Measurements from ENCODE around the gene TMEM94. TPM values are rescaled to one million over a fixed set of nuclear protein-coding genes. Genes with fewer than 3 reads are reported as not detected.
"Not testable (repeated sequence)": the region's sequence is repeated elsewhere in the genome, so short reads cannot be mapped to it uniquely, and the experiment has no call there.

Gene TMEM94
- total RNA-seq, 1 experiment from 2014 or later, result 129 TPM

DNA sequence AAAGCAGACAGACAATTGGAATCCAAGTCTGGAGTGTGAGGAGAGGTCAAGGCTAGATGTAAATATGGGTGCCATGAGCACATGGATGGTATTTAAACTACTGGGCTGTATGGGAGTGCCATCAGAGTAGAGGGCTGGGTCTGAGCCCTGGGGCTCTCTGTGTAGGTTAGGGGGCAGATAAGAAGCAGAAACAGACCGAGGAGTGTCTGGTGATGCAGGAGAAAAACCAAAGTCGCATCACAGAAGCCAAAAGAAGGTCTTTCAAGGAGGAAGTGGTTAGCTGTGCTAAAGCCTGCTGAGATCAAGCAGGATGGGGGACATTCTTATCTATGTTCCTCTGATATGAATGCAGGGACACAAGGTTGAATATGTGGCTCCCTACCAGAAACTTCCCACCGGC lies 61.8 kb downstream of the TMEM94 start:
- ChIA-PET POLR2A (no interaction called here), CTCF (interaction anchor here (0.7 kb wide), 1 partner anchor 61 kb away, joined by 3 read pairs; no protein-coding TSS in a partner anchor)
- in situ Hi-C loops (cut with HindIII; ENCODE audit: low pct_unique_long_range_greater_than_20kb, low sequenced_read_pairs), result no loop called here

GRCh38 chr17:75518983-75519537 lies 62.6 kb downstream of the TMEM94 start:
- no TSS peak for BruUV-seq (replicated peaks)
- no peaks in the 10 kb centered on the region for H3K27me3 ChIP-seq (ENCODE audit: control insufficient read depth, insufficient read depth, low read length)
- TF ChIP-seq POLR2AphosphoS5 (IDR thresholded peaks at IDR 0.05; ENCODE audit: low read depth, low read length), result no peak
- peak; percentile 18; the same call in 1 of the 2 replicates for TF ChIP-seq CTCF (IDR thresholded peaks at IDR 0.05)
- TF ChIP-seq SIN3A (IDR thresholded peaks at IDR 0.05; ENCODE audit: borderline replicate concordance, insufficient read depth, low read depth, low read length), result no peak
- DNase-seq (ENCODE audit: low read depth, low spot score) (no peak), ATAC-seq (no peak)
- H3K9me3 ChIP-seq (ENCODE audit: control insufficient read depth, insufficient read depth, low read depth, low read length), result no peaks in the 10 kb centered on the region
- CTCF ChIA-PET, result interaction anchor here (0.7 kb wide), 1 partner anchor 60 kb away, joined by 3 read pairs; no protein-coding TSS in a partner anchor
- intact Hi-C loops (cut with micrococcal nuclease; ENCODE audit: unreplicated experiment), result no loop called here
- POLR2A ChIA-PET, result interaction anchor here (0.6 kb wide), 1 partner anchor 242 kb away, joined by 3 read pairs; no protein-coding TSS in a partner anchor
- in situ Hi-C loops (cut with HindIII; ENCODE audit: low pct_unique_long_range_greater_than_20kb, low sequenced_read_pairs), result no loop called here
- peaks cover 12% of the 10 kb centered on the region; the same call in 1 of the 2 replicates for H3K36me3 ChIP-seq (ENCODE audit: control insufficient read depth, insufficient read depth, low read length)
- H3K4me3 ChIP-seq (ENCODE audit: low read depth in 2 of 2, low read length in 2 of 2), result no peak overlapping the region
- peaks cover 21% of the 10 kb centered on the region for H3K4me1 ChIP-seq (ENCODE audit: control insufficient read depth, insufficient read depth, low read length)
- no peak overlapping the region for H3K27ac ChIP-seq (ENCODE audit: low read length)

More for the DNA sequence above, 61.8 kb downstream of the TMEM94 start:
- ATAC-seq (no peak), DNase-seq (ENCODE audit: low read depth, low spot score) (no peak)
- H3K4me1 ChIP-seq (ENCODE audit: control insufficient read depth, insufficient read depth, low read length), result peaks cover 27% of the 10 kb centered on the region
- intact Hi-C loops (cut with micrococcal nuclease; ENCODE audit: unreplicated experiment), result no loop called here
- no peak overlapping the region for H3K27ac ChIP-seq (ENCODE audit: low read length)
- H3K9me3 ChIP-seq (ENCODE audit: control insufficient read depth, insufficient read depth, low read depth, low read length), result no peaks in the 10 kb centered on the region
- TSS peak; percentile 62 for BruUV-seq (replicated peaks)
- H3K36me3 ChIP-seq (ENCODE audit: control insufficient read depth, insufficient read depth, low read length), result peaks cover 12% of the 10 kb centered on the region; the same call in 1 of the 2 replicates
- TF ChIP-seq, protein P1, sequence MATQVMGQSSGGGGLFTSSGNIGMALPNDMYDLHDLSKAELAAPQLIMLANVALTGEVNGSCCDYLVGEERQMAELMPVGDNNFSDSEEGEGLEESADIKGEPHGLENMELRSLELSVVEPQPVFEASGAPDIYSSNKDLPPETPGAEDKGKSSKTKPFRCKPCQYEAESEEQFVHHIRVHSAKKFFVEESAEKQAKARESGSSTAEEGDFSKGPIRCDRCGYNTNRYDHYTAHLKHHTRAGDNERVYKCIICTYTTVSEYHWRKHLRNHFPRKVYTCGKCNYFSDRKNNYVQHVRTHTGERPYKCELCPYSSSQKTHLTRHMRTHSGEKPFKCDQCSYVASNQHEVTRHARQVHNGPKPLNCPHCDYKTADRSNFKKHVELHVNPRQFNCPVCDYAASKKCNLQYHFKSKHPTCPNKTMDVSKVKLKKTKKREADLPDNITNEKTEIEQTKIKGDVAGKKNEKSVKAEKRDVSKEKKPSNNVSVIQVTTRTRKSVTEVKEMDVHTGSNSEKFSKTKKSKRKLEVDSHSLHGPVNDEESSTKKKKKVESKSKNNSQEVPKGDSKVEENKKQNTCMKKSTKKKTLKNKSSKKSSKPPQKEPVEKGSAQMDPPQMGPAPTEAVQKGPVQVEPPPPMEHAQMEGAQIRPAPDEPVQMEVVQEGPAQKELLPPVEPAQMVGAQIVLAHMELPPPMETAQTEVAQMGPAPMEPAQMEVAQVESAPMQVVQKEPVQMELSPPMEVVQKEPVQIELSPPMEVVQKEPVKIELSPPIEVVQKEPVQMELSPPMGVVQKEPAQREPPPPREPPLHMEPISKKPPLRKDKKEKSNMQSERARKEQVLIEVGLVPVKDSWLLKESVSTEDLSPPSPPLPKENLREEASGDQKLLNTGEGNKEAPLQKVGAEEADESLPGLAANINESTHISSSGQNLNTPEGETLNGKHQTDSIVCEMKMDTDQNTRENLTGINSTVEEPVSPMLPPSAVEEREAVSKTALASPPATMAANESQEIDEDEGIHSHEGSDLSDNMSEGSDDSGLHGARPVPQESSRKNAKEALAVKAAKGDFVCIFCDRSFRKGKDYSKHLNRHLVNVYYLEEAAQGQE (IDR thresholded peaks at IDR 0.05; ENCODE audit: insufficient read depth in 1 of 2, low read depth in 2 of 2, low read length in 1 of 2), result no peak
- TF ChIP-seq TCF7L2 (IDR thresholded peaks at IDR 0.05; ENCODE audit: low read depth, low read length) (no peak), POLR2AphosphoS5 (IDR thresholded peaks at IDR 0.05; ENCODE audit: low read depth, low read length) (no peak), SIN3A (IDR thresholded peaks at IDR 0.05; ENCODE audit: borderline replicate concordance, insufficient read depth, low read depth, low read length) (no peak), CTCF (IDR thresholded peaks at IDR 0.05) (no peak)
- H3K27me3 ChIP-seq (ENCODE audit: control insufficient read depth, insufficient read depth, low read length), result no peaks in the 10 kb centered on the region
- no peak overlapping the region for H3K4me3 ChIP-seq (ENCODE audit: low read depth in 2 of 2, low read length in 2 of 2)

DNA sequence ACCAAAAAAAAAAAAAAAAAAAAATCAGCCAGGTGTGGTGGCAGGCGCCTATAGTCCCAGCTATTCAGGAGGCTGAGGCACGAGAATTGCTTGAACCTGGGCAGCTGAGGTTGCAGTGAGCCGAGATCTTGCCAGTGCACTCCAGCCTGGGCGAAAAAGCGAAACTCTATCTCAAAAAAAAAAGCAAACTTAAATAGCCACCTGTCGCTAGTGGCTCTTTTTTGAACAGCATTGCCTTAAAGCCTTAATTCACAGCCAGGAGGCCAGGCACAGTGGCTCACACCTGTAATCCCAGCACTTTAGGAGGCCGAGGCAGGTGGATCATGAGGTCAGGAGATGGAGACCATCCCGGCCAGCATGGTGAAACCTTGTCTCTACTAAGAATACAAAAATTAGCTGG lies 64.0 kb downstream of the TMEM94 start:
- DNase-seq (ENCODE audit: low read depth, low spot score); H3K27ac ChIP-seq (ENCODE audit: low read length); ATAC-seq; H3K27me3 ChIP-seq (ENCODE audit: control insufficient read depth, insufficient read depth, low read length); in situ Hi-C loops (cut with HindIII; ENCODE audit: low pct_unique_long_range_greater_than_20kb, low sequenced_read_pairs); H3K9me3 ChIP-seq (ENCODE audit: control insufficient read depth, insufficient read depth, low read depth, low read length); H3K36me3 ChIP-seq (ENCODE audit: control insufficient read depth, insufficient read depth, low read length); BruUV-seq (replicated peaks); H3K4me3 ChIP-seq (ENCODE audit: low read depth in 2 of 2, low read length in 2 of 2); intact Hi-C loops (cut with micrococcal nuclease; ENCODE audit: unreplicated experiment): not testable (repeated sequence)
- H3K4me1 ChIP-seq (ENCODE audit: control insufficient read depth, insufficient read depth, low read length), result peaks cover 21% of the 10 kb centered on the region
- POLR2A ChIA-PET, result interaction anchor here (0.6 kb wide), 1 partner anchor 24 kb away, joined by 10 read pairs; no protein-coding TSS in a partner anchor
- CTCF ChIA-PET, result interaction anchor here (0.6 to 0.7 kb wide), 2 partner anchors 318 to 425 kb away, joined by 3 read pairs; no protein-coding TSS in a partner anchor
